Stimulated activated naive CD8-positive, alpha-beta T cell treated with anti-CD3 and anti-CD28 coated beads, Interleukin-15, Interleukin-2, amounts not matched to agents 100 ng/mL and 50 ng/mL, for 24 hours (primary cell): ENCODE results near the gene MXRA7.
"Not testable (repeated sequence)": the region's sequence is repeated elsewhere in the genome, so short reads cannot be mapped to it uniquely, and the experiment has no call there.

Experiments
- H3K27ac Mint-ChIP-seq: one replicate; pipeline ENCODE4 v1.8.0; 2021; ENCODE audit warnings: mild to moderate bottlenecking, mixed read lengths
- H3K27me3 Mint-ChIP-seq: one replicate; pipeline ENCODE4 v1.8.0; 2021; ENCODE audit warnings: mixed read lengths
- H3K36me3 Mint-ChIP-seq: one replicate; pipeline ENCODE4 v1.8.0; 2021; ENCODE audit warnings: low read depth, mixed read lengths
- H3K4me1 Mint-ChIP-seq: one replicate; pipeline ENCODE4 v1.8.0; 2021; ENCODE audit warnings: low read depth, mixed read lengths
- H3K4me3 Mint-ChIP-seq: one replicate; pipeline ENCODE4 v1.8.0; 2021; ENCODE audit warnings: mild to moderate bottlenecking, mixed read lengths
- H3K9me3 Mint-ChIP-seq: one replicate; pipeline ENCODE4 v1.8.0; 2021; ENCODE audit warnings: mixed read lengths

The MXRA7 gene, protein sequence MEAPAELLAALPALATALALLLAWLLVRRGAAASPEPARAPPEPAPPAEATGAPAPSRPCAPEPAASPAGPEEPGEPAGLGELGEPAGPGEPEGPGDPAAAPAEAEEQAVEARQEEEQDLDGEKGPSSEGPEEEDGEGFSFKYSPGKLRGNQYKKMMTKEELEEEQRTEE

DNA sequence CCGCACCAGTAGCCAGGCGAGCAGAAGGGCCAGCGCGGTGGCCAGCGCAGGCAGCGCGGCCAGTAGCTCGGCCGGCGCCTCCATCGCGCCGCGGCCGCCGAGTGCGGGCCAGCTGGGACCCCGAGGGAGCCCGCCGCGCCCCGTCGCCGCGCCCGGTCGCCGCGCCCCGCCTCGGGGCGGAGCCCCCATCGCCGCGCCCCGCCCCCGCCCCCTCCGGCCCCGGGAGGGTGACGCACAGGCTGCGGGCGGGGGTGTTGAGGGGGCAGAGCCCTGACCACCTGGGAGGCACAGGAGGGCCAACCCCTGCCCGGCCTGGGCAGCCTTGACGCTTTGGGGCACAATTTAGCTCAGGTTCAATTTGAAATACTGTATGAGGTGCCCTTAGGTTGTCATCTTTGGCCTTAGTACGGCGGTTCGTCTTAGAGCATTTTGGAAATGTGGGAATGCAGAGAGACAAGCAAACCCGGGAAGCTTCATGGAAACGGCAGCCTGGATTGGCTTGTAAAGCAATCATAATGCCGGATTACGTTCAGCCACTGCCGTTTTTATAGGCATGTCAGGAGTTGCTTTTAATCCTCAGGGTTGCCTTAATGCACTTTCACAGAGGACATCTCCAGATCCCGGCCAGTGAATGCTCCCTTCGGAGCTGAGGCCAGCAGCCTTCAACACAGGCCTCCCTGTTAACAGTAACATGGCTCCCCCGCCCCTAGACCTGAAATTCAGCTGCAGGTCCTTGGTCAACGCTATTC is at the start of gene MXRA7:
MXRA7 (minus strand) TSS at position 103 of the 749 bp plus-strand sequence; CDS start at position 84, 19 bp downstream.
- Mint-ChIP-seq H3K27me3 (no peaks in the 10 kb centered on the region), H3K4me1 (peaks cover 40% of the 10 kb centered on the region), H3K9me3 (no peaks in the 10 kb centered on the region), H3K36me3 (peaks cover 27% of the 10 kb centered on the region), H3K4me3 (peak within 1 kb of the TSS; percentile 75), H3K27ac (peak within 1 kb of the TSS; percentile 23)

DNA sequence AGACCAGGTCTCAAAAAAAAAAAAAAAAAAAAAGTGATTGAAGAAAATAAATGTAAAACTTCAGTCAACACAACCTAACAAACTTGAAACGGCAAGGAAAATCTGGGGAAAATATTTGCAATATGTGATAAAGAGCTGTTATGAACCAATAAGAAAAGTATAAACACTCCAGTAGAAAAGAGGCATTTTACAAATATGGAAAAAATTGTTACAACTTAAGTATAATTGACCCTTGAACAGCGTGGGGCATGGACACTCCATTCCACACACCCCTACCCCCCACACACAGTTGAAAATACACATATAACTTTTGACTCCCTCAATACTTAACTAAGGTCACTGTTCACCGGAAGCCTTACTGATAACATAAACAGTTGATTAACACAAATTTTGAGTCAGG is 47.8 kb upstream of the MXRA7 start:
- Mint-ChIP-seq H3K9me3 (no peaks in the 10 kb centered on the region), H3K4me1 (peaks cover 6% of the 10 kb centered on the region), H3K36me3 (peaks cover 13% of the 10 kb centered on the region), H3K27me3 (no peaks in the 10 kb centered on the region), H3K4me3 (no peak overlapping the region), H3K27ac (no peak overlapping the region)

GRCh38 chr17:76757256-76757655 is 46.5 kb upstream of the MXRA7 start:
- Mint-ChIP-seq H3K9me3 (no peaks in the 10 kb centered on the region), H3K4me1 (peaks cover 18% of the 10 kb centered on the region), H3K27me3 (no peaks in the 10 kb centered on the region), H3K4me3 (no peak overlapping the region), H3K27ac (no peak overlapping the region), H3K36me3 (peaks cover 18% of the 10 kb centered on the region)

DNA sequence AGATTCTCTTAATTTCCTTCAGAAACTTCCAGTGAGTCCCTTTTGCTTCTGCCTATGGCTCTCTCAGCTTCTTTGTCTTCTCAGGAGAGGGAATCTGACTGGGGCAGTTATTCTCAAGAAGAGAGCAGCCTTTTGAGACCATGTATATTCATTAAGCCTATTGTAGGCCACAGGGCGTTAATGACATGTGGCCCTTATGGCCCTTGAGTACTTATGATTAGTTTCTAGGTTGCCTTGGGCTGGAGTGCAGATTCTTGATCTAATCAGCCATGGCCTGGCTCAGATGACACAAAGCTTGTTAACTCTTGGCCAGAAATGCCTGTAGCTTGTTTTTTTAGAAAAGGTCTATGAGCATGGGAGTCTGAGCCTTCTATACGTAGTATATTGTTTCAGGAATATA is 44.5 kb upstream of the MXRA7 start:
- H3K4me1 Mint-ChIP-seq = peaks cover 23% of the 10 kb centered on the region
- peaks cover 18% of the 10 kb centered on the region for H3K36me3 Mint-ChIP-seq
- no peaks in the 10 kb centered on the region for H3K27me3 Mint-ChIP-seq
- H3K4me3 Mint-ChIP-seq = no peak overlapping the region
- no peaks in the 10 kb centered on the region for H3K9me3 Mint-ChIP-seq
- no peak overlapping the region for H3K27ac Mint-ChIP-seq

DNA sequence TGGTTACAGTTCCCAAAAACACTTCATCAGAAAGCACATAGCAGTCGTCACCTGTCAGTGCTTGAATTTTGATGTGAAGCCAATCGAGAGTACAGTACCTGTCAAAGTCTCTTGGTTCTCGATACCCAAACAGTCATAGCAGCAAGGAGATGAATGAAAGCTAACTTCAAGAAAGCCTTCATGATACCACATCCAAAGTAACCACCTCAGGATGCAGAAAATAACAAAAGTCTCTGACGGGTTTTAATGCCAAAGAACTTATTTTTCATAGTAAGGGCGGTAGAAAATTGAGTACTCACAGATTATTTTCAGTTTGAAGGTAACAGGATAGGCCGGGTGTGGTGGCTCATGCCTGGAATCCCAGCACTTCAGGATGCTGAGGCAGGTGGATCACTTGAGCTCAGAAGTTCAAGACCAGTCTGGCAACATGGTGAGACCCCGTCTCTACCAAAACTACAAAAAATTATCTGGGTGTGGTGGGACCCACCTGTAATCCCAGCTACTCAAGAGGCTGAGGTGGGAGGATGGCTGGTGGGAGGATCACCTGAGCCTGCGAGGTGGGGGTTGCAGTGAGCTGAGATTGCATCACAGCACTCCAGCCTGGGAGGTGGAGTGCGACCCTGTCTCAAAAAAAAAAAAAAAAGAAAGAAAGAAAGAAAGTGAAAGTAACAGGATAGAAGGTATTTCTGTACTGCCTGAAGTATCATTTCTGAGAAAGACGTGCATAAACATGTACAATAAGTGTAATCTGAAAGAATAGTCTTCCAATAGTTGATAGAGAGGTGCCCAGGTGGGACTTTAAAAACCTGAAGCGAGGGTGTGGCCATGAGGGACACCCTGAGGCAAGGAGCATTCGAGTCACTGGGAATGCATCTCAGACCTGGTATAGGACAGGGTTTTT is 42.5 kb upstream of the MXRA7 start:
- H3K36me3 Mint-ChIP-seq = peaks cover 23% of the 10 kb centered on the region
- H3K4me1 Mint-ChIP-seq = peaks cover 23% of the 10 kb centered on the region
- H3K27ac Mint-ChIP-seq = peak overlapping the region; percentile 76
- H3K4me3 Mint-ChIP-seq = peak overlapping the region; percentile 83
- no peaks in the 10 kb centered on the region for H3K9me3 Mint-ChIP-seq
- H3K27me3 Mint-ChIP-seq = no peaks in the 10 kb centered on the region

- peak overlapping the region; percentile 27 for H3K4me3 Mint-ChIP-seq
- peak overlapping the region; percentile 51 for H3K27ac Mint-ChIP-seq
- H3K4me1 Mint-ChIP-seq = peaks cover 23% of the 10 kb centered on the region
- peaks cover 17% of the 10 kb centered on the region for H3K36me3 Mint-ChIP-seq
- H3K9me3 Mint-ChIP-seq = no peaks in the 10 kb centered on the region
- H3K27me3 Mint-ChIP-seq = no peaks in the 10 kb centered on the region
These were observed 41.2 kb upstream of the MXRA7 start for GRCh38 chr17:76752006-76752405.

GRCh38 chr17:76751416-76751993 is 40.7 kb upstream of the MXRA7 start:
- H3K27ac Mint-ChIP-seq = no peak overlapping the region
- H3K4me3 Mint-ChIP-seq = no peak overlapping the region
- no peaks in the 10 kb centered on the region for H3K9me3 Mint-ChIP-seq
- H3K4me1 Mint-ChIP-seq = peaks cover 23% of the 10 kb centered on the region
- peaks cover 16% of the 10 kb centered on the region for H3K36me3 Mint-ChIP-seq
- H3K27me3 Mint-ChIP-seq = no peaks in the 10 kb centered on the region

- H3K4me3 Mint-ChIP-seq = no peak overlapping the region
- H3K9me3 Mint-ChIP-seq = no peaks in the 10 kb centered on the region
- no peak overlapping the region for H3K27ac Mint-ChIP-seq
- peaks cover 38% of the 10 kb centered on the region for H3K36me3 Mint-ChIP-seq
- no peaks in the 10 kb centered on the region for H3K27me3 Mint-ChIP-seq
- H3K4me1 Mint-ChIP-seq = peaks cover 18% of the 10 kb centered on the region
These were observed 37.9 kb upstream of the MXRA7 start for GRCh38 chr17:76748657-76749056.

DNA sequence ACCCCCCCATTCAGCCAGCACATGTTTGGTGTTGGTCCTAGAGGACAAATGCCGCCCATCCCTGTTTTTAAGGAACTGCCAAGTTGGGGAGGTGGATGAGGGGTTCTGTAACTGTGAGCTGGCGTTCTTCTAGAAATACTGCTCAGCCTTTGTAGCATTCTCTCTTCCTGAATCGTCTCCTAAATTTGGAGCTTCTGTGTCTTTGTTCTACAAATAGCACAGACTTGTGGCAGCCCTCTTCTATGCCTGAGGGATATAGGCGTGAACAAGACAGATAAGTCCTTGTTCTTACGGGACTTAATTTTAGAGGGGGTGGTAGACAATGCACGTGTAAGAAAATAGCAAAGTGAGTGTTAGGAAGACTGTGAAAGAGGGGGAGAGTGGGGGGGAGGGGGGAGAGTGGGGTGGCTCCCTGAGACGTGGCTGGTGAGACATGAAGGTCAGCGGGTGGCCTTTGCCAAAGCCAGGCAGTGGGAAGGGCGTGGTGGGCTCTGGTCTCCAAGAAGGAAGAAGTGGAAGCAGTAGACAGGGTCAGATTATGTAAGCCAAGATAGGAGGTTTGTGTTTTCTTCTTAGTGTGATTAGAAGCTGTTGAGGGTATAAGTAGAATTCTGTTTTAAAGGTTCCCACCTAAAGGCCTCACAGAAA is 37.1 kb upstream of the MXRA7 start:
- no peak overlapping the region for H3K27ac Mint-ChIP-seq
- H3K36me3 Mint-ChIP-seq = peaks cover 35% of the 10 kb centered on the region
- H3K27me3 Mint-ChIP-seq = no peaks in the 10 kb centered on the region
- peaks cover 10% of the 10 kb centered on the region for H3K4me1 Mint-ChIP-seq
- H3K4me3 Mint-ChIP-seq = no peak overlapping the region
- H3K9me3 Mint-ChIP-seq = no peaks in the 10 kb centered on the region

- not testable (repeated sequence) for H3K9me3 Mint-ChIP-seq, H3K27me3 Mint-ChIP-seq, H3K27ac Mint-ChIP-seq, H3K4me3 Mint-ChIP-seq, H3K4me1 Mint-ChIP-seq
- H3K36me3 Mint-ChIP-seq = peaks cover 44% of the 10 kb centered on the region
These were observed 35.0 kb upstream of the MXRA7 start for GRCh38 chr17:76745785-76746184.

DNA sequence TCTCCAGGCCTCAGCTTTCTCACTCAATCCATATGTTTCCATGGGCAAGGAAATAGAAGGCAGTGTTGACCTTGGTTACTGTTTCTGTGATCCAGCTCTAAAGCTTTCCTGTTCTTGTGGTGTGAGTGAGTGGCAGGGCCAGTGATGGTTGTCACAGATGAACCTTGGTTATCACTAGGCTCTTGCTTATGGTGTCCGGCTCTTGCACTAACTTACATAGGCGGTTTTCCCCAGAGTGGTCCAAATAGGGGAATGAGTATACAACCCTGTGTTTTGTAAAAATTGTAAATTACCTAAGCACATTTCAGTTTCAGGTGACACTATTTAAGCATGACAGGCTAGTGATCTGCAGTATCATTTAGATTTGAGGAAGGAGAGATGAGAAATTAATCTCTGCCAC is 34.0 kb upstream of the MXRA7 start:
- H3K4me1 Mint-ChIP-seq = peaks cover under 1% of the 10 kb centered on the region
- H3K9me3 Mint-ChIP-seq = no peaks in the 10 kb centered on the region
- H3K27ac Mint-ChIP-seq = no peak overlapping the region
- H3K27me3 Mint-ChIP-seq = no peaks in the 10 kb centered on the region
- peaks cover 40% of the 10 kb centered on the region for H3K36me3 Mint-ChIP-seq
- no peak overlapping the region for H3K4me3 Mint-ChIP-seq

- Mint-ChIP-seq H3K36me3 (peaks cover 40% of the 10 kb centered on the region), H3K27me3 (no peaks in the 10 kb centered on the region), H3K27ac (no peak overlapping the region), H3K9me3 (no peaks in the 10 kb centered on the region), H3K4me3 (no peak overlapping the region), H3K4me1 (peaks cover 17% of the 10 kb centered on the region)
These were observed 32.2 kb upstream of the MXRA7 start for GRCh38 chr17:76742958-76743357.

DNA sequence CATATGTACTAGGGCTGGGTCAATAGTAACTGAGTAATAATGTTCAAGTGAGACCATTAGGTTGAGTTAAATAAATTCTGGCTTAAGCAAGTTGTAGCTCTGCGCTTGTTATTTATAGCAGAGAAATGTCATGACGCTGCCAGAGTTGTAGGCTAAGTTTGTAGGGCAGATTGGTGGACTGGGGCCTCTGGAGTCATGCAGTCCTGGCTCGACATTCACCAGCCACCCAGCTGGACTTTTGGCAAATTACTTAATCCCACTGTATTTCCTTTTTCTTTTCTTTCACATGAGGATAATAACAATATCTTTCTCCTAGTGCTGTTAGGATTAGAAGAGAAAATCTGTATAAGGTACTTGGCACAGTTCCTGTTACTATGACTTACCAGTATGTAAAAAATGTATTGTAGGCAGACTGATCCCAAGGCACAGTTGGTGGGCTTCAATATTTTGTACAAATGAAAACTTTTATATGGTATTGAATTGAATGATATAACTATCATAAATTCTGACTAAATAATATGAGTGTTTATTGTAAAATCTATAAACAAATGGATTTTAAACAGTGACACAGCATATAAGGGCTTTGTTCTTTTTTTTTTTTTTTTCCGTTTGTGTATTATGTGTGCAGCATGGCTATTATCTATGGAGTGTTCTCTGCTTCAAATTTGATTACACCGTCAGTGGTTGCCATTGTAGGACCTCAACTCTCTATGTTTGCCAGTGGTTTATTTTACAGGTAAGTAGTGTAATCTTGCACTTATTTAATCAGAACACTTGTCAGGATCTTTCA is 29.8 kb upstream of the MXRA7 start:
- Mint-ChIP-seq H3K4me3 (no peak overlapping the region), H3K36me3 (peaks cover 36% of the 10 kb centered on the region), H3K4me1 (peaks cover 18% of the 10 kb centered on the region), H3K27me3 (no peaks in the 10 kb centered on the region), H3K9me3 (no peaks in the 10 kb centered on the region), H3K27ac (no peak overlapping the region)
